HG02759 (cell line): ENCODE measurements around the gene SMARCD3.
A peak's percentile ranks its signal among the peaks of the same experiment; 100 is the strongest.

Experiments used
- ATAC-seq: cut with Tn5 transposase; IDR thresholded peaks from one replicate; pipeline ENCODE4 v1.9.1; 2021; ENCODE audit warnings: mild to moderate bottlenecking, moderate library complexity; ENCODE audit not compliant: unreplicated experiment

Gene SMARCD3

GRCh38 chr7:151249034-151249731 lies 689 bp upstream of the SMARCD3 start:
- ATAC-seq, result no peak

GRCh38 chr7:151247611-151248345 lies 716 bp downstream of the SMARCD3 start:
- ATAC-seq, result no peak

GRCh38 chr7:151246851-151247580 lies 1.5 kb downstream of the SMARCD3 start:
- no peak for ATAC-seq

GRCh38 chr7:151246102-151246850 lies 2.2 kb downstream of the SMARCD3 start:
- no peak for ATAC-seq

GRCh38 chr7:151245360-151246101 lies 3.0 kb downstream of the SMARCD3 start:
- ATAC-seq, result peak; percentile 56

GRCh38 chr7:151244841-151245346 lies 3.6 kb downstream of the SMARCD3 start:
- ATAC-seq, result no peak

- no peak for ATAC-seq
Observed at GRCh38 chr7:151244196-151244840, 4.2 kb downstream of the SMARCD3 start.

- ATAC-seq, result no peak
Observed at GRCh38 chr7:151243408-151244195, 4.9 kb downstream of the SMARCD3 start.

- no peak for ATAC-seq
Observed at GRCh38 chr7:151243045-151243349, 5.5 kb downstream of the SMARCD3 start.

- ATAC-seq, result no peak
Observed at GRCh38 chr7:151242159-151243044, 6.1 kb downstream of the SMARCD3 start.

GRCh38 chr7:151241755-151242096 lies 6.8 kb downstream of the SMARCD3 start:
- no peak for ATAC-seq

- no peak for ATAC-seq
Observed at GRCh38 chr7:151240942-151241754, 7.3 kb downstream of the SMARCD3 start.

GRCh38 chr7:151240536-151240935 lies 8.0 kb downstream of the SMARCD3 start:
- no peak for ATAC-seq

- no peak for ATAC-seq
Observed at GRCh38 chr7:151239837-151240459, 8.5 kb downstream of the SMARCD3 start.

GRCh38 chr7:151238924-151239836 lies 9.3 kb downstream of the SMARCD3 start:
- ATAC-seq, result no peak
